Measurements from ENCODE around the gene RFTN1. TPM values are rescaled to one million over a fixed set of nuclear protein-coding genes. Genes with fewer than 3 reads are reported as not detected.

Gene RFTN1
- total and polyA plus RNA-seq, 2 donors (not counting 3 experiments of a cell fraction or from before 2014, with no cell fraction given) = 40.3 to 43.3 TPM

- CTCF ChIA-PET = interaction anchor here (1.2 to 1.5 kb wide), 2 partner anchors 9 to 12 kb away, joined by 3 to 4 read pairs; no protein-coding TSS in a partner anchor
- dilution Hi-C loops (cut with MboI; ENCODE audit: extremely low pct_ligation_motif_present, low sequenced_read_pairs) = no loop called here
- FAIRE-seq = no peak
Observed at GRCh38 chr3:16486951-16487480, 26.5 kb downstream of the RFTN1 start.

DNA sequence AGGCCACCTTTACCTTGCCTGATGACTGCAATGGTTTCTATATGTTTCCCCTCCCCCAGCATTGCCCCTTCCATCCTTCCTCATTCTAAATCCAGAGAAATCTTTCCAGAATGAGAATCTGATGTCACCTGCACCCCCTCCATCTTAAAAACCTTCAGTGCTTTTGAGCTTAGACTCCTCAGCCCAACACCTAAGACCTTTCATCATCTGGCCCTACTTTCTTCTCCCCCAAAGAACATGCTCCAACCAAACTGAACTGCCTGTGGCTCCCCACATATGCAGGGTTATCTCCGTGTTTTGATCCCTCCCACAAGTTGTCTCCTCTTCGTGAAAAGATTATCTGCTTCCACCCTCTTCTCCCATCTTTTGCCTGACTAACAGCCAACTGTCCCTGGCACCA lies 27.3 kb downstream of the RFTN1 start:
- BruUV-seq (replicated peaks) = no TSS peak
- POLR2A ChIA-PET = no interaction called here
- dilution Hi-C loops (cut with MboI; ENCODE audit: extremely low pct_ligation_motif_present, low sequenced_read_pairs) = no loop called here

More at GRCh38 chr3:16486951-16487480, 26.5 kb downstream of the RFTN1 start:
- no peak overlapping the region for H2AFZ ChIP-seq (ENCODE audit: low read depth, low read length)
- DNase-seq (ENCODE audit: low read depth, low spot score) = no peak
- TF ChIP-seq, protein P1, sequence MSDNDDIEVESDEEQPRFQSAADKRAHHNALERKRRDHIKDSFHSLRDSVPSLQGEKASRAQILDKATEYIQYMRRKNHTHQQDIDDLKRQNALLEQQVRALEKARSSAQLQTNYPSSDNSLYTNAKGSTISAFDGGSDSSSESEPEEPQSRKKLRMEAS (IDR thresholded peaks at IDR 0.05; ENCODE audit: insufficient read depth, insufficient read length) = no peak
- TF ChIP-seq GATA2 (IDR thresholded peaks at IDR 0.05; ENCODE audit: insufficient read depth, insufficient read length, low read depth, low read length) = no peak
- intact Hi-C loops (cut with micrococcal nuclease) = no loop called here
- POLR2A ChIA-PET = no interaction called here
- H3K79me2 ChIP-seq (ENCODE audit: control insufficient read depth, insufficient read depth, low read length) = peaks cover 11% of the 10 kb centered on the region
- H3K4me2 ChIP-seq (ENCODE audit: insufficient read depth, low read length) = no peak overlapping the region
- H4K20me1 ChIP-seq (replicated peaks; ENCODE audit: control insufficient read depth, extremely low read depth, insufficient read depth, low read length) = no peaks in the 10 kb centered on the region
- H3K27ac ChIP-seq (ENCODE audit: insufficient read depth, low read depth, low read length) = no peak overlapping the region
- H3K9me1 ChIP-seq (replicated peaks; ENCODE audit: control insufficient read depth, extremely low read depth, insufficient read depth, low read length) = no peaks in the 10 kb centered on the region
- no peaks in the 10 kb centered on the region for H3K9me3 ChIP-seq (replicated peaks; ENCODE audit: control insufficient read depth, insufficient read depth, low read length)
- H3K4me3 ChIP-seq (replicated peaks in 1 of 3; ENCODE audit: insufficient read depth in 1 of 3, low read depth in 1 of 3, low read length in 3 of 3) = no peak overlapping the region
- peaks cover 0 to 3% of the 10 kb centered on the region in 2 experiments for H3K36me3 ChIP-seq (ENCODE audit: control insufficient read depth in 2 of 2, extremely low read depth in 1 of 2, insufficient read depth in 2 of 2, low read length in 2 of 2)
- H3K9ac ChIP-seq (replicated peaks; ENCODE audit: extremely low read depth, insufficient read depth, low read length) = no peak overlapping the region
- BruUV-seq (replicated peaks) = no TSS peak
- H3K4me1 ChIP-seq (ENCODE audit: control insufficient read depth, extremely low read depth, insufficient read depth, low read length) = peaks cover 37% of the 10 kb centered on the region
- H3K27me3 ChIP-seq (ENCODE audit: control insufficient read depth in 2 of 2, insufficient read depth in 2 of 2, low read length in 2 of 2) = no peaks in the 10 kb centered on the region

More for the DNA sequence above, 27.3 kb downstream of the RFTN1 start:
- CTCF ChIA-PET = interaction anchor here (3.6 kb wide), 1 partner anchor 26 kb away, joined by 14 read pairs; the partner anchor contains the start of gene RFTN1
- no peak overlapping the region for H3K4me2 ChIP-seq (ENCODE audit: insufficient read depth, low read length)
- no peak for DNase-seq (ENCODE audit: low read depth, low spot score)
- H3K4me1 ChIP-seq (ENCODE audit: control insufficient read depth, extremely low read depth, insufficient read depth, low read length) = peaks cover 45% of the 10 kb centered on the region
- no peaks in the 10 kb centered on the region for H3K9me1 ChIP-seq (replicated peaks; ENCODE audit: control insufficient read depth, extremely low read depth, insufficient read depth, low read length)
- H3K27me3 ChIP-seq (ENCODE audit: control insufficient read depth in 2 of 2, insufficient read depth in 2 of 2, low read length in 2 of 2) = no peaks in the 10 kb centered on the region
- intact Hi-C loops (cut with micrococcal nuclease) = no loop called here
- no peaks in the 10 kb centered on the region for H3K9me3 ChIP-seq (replicated peaks; ENCODE audit: control insufficient read depth, insufficient read depth, low read length)
- no peaks in the 10 kb centered on the region for H4K20me1 ChIP-seq (replicated peaks; ENCODE audit: control insufficient read depth, extremely low read depth, insufficient read depth, low read length)
- no peak overlapping the region for H3K27ac ChIP-seq (ENCODE audit: insufficient read depth, low read depth, low read length)
- no peak overlapping the region for H2AFZ ChIP-seq (ENCODE audit: low read depth, low read length)
- TF ChIP-seq CTCF (IDR thresholded peaks at IDR 0.05; ENCODE audit: extremely low read depth in 1 of 2, insufficient read depth in 1 of 2, low read depth in 1 of 2, low read length in 2 of 2) (no peak), FOS (IDR thresholded peaks at IDR 0.05; ENCODE audit: borderline replicate concordance, insufficient read depth, low read length) (no peak), POLR2AphosphoS5 (IDR thresholded peaks at IDR 0.05; ENCODE audit: insufficient read depth, low read depth, low read length) (no peak), GATA2 (IDR thresholded peaks at IDR 0.05; ENCODE audit: insufficient read depth, insufficient read length, low read depth, low read length) (no peak), POLR2A (IDR thresholded peaks at IDR 0.05; ENCODE audit: low read depth, low read length) (no peak), EZH2 (IDR thresholded peaks at IDR 0.05; ENCODE audit: borderline replicate concordance, low read depth, low read length, severe bottlenecking) (no peak)
- H3K36me3 ChIP-seq (ENCODE audit: control insufficient read depth in 2 of 2, extremely low read depth in 1 of 2, insufficient read depth in 2 of 2, low read length in 2 of 2) = peaks cover 0 to 3% of the 10 kb centered on the region in 2 experiments
- H3K9ac ChIP-seq (replicated peaks; ENCODE audit: extremely low read depth, insufficient read depth, low read length) = no peak overlapping the region
- H3K4me3 ChIP-seq (replicated peaks in 1 of 3; ENCODE audit: insufficient read depth in 1 of 3, low read depth in 1 of 3, low read length in 3 of 3) = no peak overlapping the region
- peaks cover 13% of the 10 kb centered on the region for H3K79me2 ChIP-seq (ENCODE audit: control insufficient read depth, insufficient read depth, low read length)
- no peak for FAIRE-seq
